ENCODE measurements around the gene CRTAP. TPM values are rescaled to one million over a fixed set of nuclear protein-coding genes. Genes with fewer than 3 reads are reported as not detected.

CRTAP gene
- total RNA-seq, 1 experiment from 2014 or later, result 104 TPM

GRCh38 chr3:33100229-33100628 is 13.6 kb upstream of the CRTAP start:
- no TSS peak for BruUV-seq (replicated peaks)
- CTCF ChIA-PET, result interaction anchor here (1.4 kb wide), 1 partner anchor 272 kb away, joined by 4 read pairs; no protein-coding TSS in a partner anchor

DNA sequence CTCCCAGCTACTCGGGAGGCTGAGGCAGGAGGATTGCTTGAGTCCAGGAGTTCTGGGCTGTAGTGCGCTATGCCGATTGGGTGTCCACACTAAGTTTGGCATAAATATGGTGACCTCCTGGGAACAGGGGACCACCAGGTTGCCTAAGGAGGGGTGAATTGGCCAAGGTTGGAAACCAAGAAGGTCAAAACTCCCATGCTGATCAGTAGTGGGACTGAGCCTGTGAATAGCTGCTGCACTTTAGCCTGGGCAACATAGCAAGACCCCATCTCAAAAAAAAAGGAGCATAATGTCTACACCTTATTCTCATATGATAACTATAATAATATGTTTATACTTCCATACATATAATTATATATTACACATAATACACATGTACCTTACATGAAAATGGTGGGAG is 10.8 kb upstream of the CRTAP start:
- Histone ChIP-seq H4K20me1 (ENCODE audit: insufficient read depth) (no peaks in the 10 kb centered on the region), H3K4me3 (replicated peaks in 1 of 2; ENCODE audit: low read depth in 1 of 2, low read length in 2 of 2) (no peak overlapping the region), H3K9ac (ENCODE audit: low read length) (no peak overlapping the region), H3K4me1 (ENCODE audit: control insufficient read depth in 1 of 2, insufficient read depth in 2 of 2, low read length in 2 of 2) (peaks cover 1 to 4% of the 10 kb centered on the region in 2 experiments), H3K9me2 (ENCODE audit: insufficient read depth) (no peaks in the 10 kb centered on the region), H2AFZ (ENCODE audit: low read depth, low read length, poor library complexity, severe bottlenecking) (no peak overlapping the region), H3K27me3 (ENCODE audit: insufficient read depth, low read length) (no peaks in the 10 kb centered on the region), H3K36me3 (ENCODE audit: control insufficient read depth in 1 of 2, insufficient read depth in 2 of 2, low read length in 2 of 2) (no peaks in the 10 kb centered on the region), H3K79me2 (ENCODE audit: insufficient read depth, low read length) (no peaks in the 10 kb centered on the region), H3K9me3 (ENCODE audit: control insufficient read depth in 1 of 2, insufficient read depth in 1 of 2, low read depth in 1 of 2, low read length in 2 of 2) (no peaks in the 10 kb centered on the region), H3K4me2 (ENCODE audit: low read length) (no peak overlapping the region), H3K27ac (ENCODE audit: low read depth, low read length) (no peak overlapping the region)
- CTCF ChIA-PET, result no interaction called here
- ATAC-seq, result no peak
- POLR2A ChIA-PET, result no interaction called here
- intact Hi-C loops (cut with micrococcal nuclease), result no loop called here
- DNase-seq (ENCODE audit: low read depth, low spot score), result no peak
- no peak for TF ChIP-seq ZFX (IDR thresholded peaks at IDR 0.05)
- no peak for TF ChIP-seq ATF3 (IDR thresholded peaks at IDR 0.05)
- TF ChIP-seq JUND (IDR thresholded peaks at IDR 0.05), result no peak
- RAD21 ChIA-PET (ENCODE audit: low non-redundant PET in 1 of 2, low total read pairs in 2 of 2, uncharacterized antibody in 2 of 2, unreplicated experiment in 2 of 2), result no interaction called here
- BruUV-seq (replicated peaks), result no TSS peak

More at GRCh38 chr3:33100229-33100628, 13.6 kb upstream of the CRTAP start:
- Histone ChIP-seq H2AFZ (ENCODE audit: low read depth, low read length, poor library complexity, severe bottlenecking) (no peak overlapping the region), H3K9ac (ENCODE audit: low read length) (no peak overlapping the region), H3K9me3 (ENCODE audit: control insufficient read depth in 1 of 2, insufficient read depth in 1 of 2, low read depth in 1 of 2, low read length in 2 of 2) (no peaks in the 10 kb centered on the region), H4K20me1 (ENCODE audit: insufficient read depth) (no peaks in the 10 kb centered on the region), H3K4me3 (replicated peaks in 1 of 2; ENCODE audit: low read depth in 1 of 2, low read length in 2 of 2) (no peak overlapping the region), H3K27me3 (ENCODE audit: insufficient read depth, low read length) (no peaks in the 10 kb centered on the region), H3K79me2 (ENCODE audit: insufficient read depth, low read length) (peaks cover 13% of the 10 kb centered on the region), H3K4me2 (ENCODE audit: low read length) (no peak overlapping the region), H3K4me1 (ENCODE audit: control insufficient read depth in 1 of 2, insufficient read depth in 2 of 2, low read length in 2 of 2) (peaks cover 11 to 21% of the 10 kb centered on the region in 2 experiments), H3K27ac (ENCODE audit: low read depth, low read length) (no peak overlapping the region), H3K36me3 (ENCODE audit: control insufficient read depth in 1 of 2, insufficient read depth in 2 of 2, low read length in 2 of 2) (no peaks in the 10 kb centered on the region), H3K9me2 (ENCODE audit: insufficient read depth) (no peaks in the 10 kb centered on the region)
- no peak for ATAC-seq
- intact Hi-C loops (cut with micrococcal nuclease), result no loop called here
- POLR2A ChIA-PET, result no interaction called here
- TF ChIP-seq ZFX (IDR thresholded peaks at IDR 0.05) (no peak), RAD21 (IDR thresholded peaks at IDR 0.05; ENCODE audit: low read depth) (no peak), CBX3 (IDR thresholded peaks at IDR 0.05; ENCODE audit: low read depth) (no peak), ATF3 (IDR thresholded peaks at IDR 0.05) (no peak), SRF (IDR thresholded peaks at IDR 0.05; ENCODE audit: low read depth) (no peak), SIN3A (IDR thresholded peaks at IDR 0.05; ENCODE audit: low read depth) (no peak), POLR2A (IDR thresholded peaks at IDR 0.05; ENCODE audit: borderline replicate concordance, extremely low read depth, insufficient read depth, insufficient read length) (no peak), EZH2phosphoT487 (IDR thresholded peaks at IDR 0.05; ENCODE audit: borderline replicate concordance) (no peak)
- no peak for DNase-seq (ENCODE audit: low read depth, low spot score)
- RAD21 ChIA-PET (ENCODE audit: low non-redundant PET in 1 of 2, low total read pairs in 2 of 2, uncharacterized antibody in 2 of 2, unreplicated experiment in 2 of 2), result no interaction called here
